ENCODE results near the gene ALG14.
"Not testable (repeated sequence)": the region's sequence is repeated elsewhere in the genome, so short reads cannot be mapped to it uniquely, and the experiment has no call there.

The ALG14 gene

GRCh38 chr1:95005584-95005983, 67.2 kb downstream of the ALG14 start:
- no peak for DNase-seq (ENCODE audit: low spot score)

GRCh38 chr1:95004013-95004412, 68.7 kb downstream of the ALG14 start:
- no peak for DNase-seq (ENCODE audit: low spot score)

- no peak for DNase-seq (ENCODE audit: low spot score)
Observed at GRCh38 chr1:95003433-95003738, 69.4 kb downstream of the ALG14 start.

DNA sequence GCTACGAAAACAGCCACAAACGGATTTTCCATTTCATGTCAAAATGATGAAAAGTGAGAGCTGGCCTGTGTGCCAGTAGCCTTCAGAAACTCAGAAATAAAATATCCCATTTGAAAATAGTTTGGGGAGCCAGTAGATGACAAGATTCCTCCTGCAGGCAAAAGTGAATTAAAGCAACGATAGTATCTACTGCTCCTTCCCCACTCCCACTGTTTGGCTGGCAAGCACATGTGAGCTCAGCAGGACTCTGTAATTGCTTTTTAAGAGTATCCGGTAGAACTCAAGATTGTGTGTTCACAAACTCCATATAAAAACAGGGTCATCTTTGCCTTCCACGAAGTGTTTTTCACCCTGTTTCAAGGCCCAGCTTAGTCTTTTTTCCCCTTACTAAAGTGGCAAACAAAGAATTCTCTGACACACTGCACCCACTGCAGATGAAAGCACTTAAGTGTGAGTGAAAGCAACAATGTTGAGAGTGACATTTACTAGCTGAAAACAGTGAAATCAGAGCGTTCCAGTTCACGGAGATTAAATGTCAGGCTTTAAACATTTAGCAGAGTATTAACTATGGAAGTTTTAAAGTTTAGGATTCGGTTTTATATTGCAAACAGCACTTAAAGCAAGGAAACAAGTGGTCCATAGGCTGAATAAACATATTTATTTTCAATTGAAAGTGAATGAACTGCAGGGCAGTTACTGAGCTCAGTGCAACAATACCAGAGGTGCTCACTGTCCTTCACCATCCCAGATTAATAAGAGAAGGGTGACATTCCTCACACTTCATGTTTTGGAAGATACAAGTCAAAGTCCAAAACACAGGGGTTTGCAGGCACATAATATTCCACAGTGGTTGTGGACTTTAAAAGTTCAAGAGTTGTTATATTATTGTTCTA, 70.0 kb downstream of the ALG14 start:
- no peak for DNase-seq (ENCODE audit: low spot score)

DNA sequence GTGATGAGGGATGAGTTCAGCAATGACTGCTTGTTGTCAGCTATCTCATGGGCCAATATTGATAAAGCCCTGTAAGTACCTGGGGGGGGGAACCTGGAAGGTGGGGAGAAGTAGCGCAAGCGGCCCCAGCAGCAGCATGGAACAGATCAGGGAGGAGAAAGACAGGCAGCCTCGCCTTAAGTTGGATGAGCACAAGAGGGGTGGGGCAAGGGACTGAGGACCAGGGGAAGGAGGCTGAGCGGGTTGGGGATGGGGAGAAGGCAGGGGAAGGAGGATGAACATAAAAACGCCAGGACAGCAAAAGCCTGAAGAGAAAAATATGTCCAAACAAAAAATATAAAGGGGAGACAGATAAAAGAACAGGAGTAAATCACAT, 70.6 kb downstream of the ALG14 start:
- no peak for DNase-seq (ENCODE audit: low spot score)

DNA sequence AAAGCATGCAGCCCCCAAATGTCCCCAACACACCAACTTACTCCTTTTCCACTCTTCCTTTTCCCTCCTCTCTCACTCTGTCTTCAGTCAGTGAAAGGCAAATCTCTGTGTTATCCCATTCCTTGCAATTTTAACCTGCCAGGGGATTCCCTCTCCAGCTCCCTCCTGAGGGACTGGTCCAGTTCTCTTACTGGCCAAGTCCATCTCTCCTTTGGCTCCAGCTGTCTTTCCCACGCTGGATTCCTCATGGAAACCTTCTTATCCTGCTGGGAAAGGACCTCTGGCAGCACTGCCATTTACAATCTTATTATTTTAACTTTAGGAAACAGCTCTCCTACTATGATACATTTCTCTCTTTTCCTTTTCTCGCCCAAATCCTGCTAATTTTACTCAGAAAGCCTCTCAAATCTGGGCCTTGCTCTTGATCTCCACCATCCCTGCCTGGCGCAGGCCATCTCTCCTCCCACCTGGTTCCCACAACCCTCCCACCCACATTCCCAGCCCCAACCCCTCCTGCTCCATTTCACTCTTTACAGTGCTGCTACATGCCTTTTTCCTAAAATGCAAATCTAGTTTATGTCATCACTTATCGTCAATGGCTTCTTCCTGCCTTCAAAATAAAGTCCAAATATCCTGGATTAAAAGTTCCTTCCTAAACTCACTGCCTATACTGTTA, 73.2 kb downstream of the ALG14 start:
- DNase-seq (ENCODE audit: low spot score): no peak

GRCh38 chr1:94998748-94999147, 74.0 kb downstream of the ALG14 start:
- DNase-seq (ENCODE audit: low spot score): no peak

DNA sequence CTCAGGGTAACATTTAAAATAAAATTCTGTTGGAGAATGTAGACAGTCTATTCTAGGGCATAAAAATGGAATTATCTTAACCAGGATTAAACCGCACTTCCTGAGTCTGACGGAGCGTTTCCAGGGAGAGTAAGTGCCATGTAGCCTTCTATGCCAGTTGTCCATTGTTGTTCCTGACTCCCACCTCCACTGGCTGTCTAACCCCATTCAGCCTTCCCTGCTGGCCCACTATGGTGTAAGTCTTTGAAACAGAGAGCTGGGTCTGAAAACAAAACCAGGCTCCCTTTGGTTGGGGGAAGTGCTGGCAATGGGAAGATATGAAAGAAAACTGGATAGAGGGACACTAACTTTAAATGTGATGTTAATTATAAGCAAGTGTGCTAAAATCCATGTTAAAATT, 74.6 kb downstream of the ALG14 start:
- DNase-seq (ENCODE audit: low spot score): no peak

- not testable (repeated sequence) for DNase-seq (ENCODE audit: low spot score)
Observed at GRCh38 chr1:94995536-94995935, 77.2 kb downstream of the ALG14 start.

GRCh38 chr1:94994805-94995204, 77.9 kb downstream of the ALG14 start:
- DNase-seq (ENCODE audit: low spot score): no peak

DNA sequence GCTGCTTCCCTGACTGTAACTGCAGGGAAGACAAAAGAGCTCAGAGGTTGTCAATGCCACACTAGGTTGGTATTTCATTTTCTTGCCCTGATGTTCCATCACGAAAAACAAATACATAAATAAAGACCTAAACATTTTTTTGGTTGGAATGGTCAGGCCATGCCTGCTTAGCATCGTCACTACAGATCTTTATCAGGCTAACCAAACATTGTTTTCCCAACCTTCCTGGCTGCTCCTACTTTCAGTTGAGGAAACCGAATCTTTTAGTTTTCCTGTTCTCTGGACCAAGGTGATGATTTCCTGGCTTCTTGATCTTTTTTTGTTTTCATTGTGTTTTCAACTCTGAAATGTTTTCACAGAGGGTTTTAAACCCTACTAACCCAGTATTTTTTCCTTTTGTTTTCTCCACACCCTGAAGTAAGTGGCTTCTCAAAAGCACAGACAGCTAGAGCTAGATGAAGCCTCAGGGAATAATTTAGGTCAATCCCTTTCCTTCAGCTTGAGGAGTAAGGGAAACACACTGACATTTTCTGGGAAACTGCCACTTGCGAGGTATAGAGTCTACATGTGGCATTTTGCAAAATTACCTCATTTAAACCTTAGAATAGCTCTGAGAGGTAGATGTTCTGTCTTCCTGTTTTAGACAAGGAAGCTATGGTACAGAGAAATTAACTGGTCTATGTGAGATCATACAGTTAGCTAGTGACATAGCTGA, 78.7 kb downstream of the ALG14 start:
- DNase-seq (ENCODE audit: low spot score): no peak

- no peak for DNase-seq (ENCODE audit: low spot score)
Observed at GRCh38 chr1:94992863-94993563, 79.7 kb downstream of the ALG14 start.

DNA sequence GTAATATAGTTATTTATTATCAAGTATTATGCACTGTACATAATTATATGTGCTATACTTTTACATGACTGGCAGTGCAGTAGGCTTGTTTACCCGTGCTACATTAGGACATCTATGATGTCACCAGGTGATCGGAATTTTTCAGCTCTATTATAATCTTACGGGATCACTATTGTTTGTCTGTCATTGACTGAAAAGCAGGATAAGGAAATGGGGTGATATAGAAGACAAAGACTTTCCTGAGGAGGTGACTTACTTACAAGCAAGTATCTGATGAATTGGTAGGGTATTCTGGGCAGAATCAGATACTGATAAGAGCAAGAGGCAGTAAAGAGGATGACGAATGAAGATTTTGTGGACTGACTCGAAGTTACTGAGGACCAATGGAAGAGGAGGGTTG, 80.6 kb downstream of the ALG14 start:
- DNase-seq (ENCODE audit: low spot score): no peak

- DNase-seq (ENCODE audit: low spot score): no peak
Observed at GRCh38 chr1:94989911-94990473, 82.8 kb downstream of the ALG14 start.

GRCh38 chr1:94989398-94989797, 83.4 kb downstream of the ALG14 start:
- no peak for DNase-seq (ENCODE audit: low spot score)

- no peak for DNase-seq (ENCODE audit: low spot score)
Observed at GRCh38 chr1:94988356-94988755, 84.4 kb downstream of the ALG14 start.

DNA sequence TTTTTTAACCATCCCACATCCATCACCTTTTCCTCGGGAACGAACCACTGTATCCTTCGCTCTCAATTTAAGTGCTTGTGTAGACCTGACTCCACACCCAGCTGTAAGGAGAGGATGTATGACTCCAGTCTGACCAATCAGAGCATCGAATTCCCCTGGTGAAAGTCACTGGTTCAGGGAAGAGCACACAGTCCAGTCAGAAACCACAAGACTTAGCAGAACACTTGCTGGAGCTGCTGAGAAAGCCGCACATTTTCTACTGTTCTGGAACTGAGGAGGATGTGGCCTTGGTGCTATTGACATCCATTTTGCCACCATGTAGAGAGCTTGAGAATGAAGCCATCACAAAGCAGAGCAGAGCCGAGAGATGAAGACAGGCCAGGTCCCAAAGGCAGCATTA, 86.0 kb downstream of the ALG14 start:
- DNase-seq (ENCODE audit: low spot score): no peak

- DNase-seq (ENCODE audit: low spot score): no peak
Observed at GRCh38 chr1:94983171-94983739, 89.5 kb downstream of the ALG14 start.

DNA sequence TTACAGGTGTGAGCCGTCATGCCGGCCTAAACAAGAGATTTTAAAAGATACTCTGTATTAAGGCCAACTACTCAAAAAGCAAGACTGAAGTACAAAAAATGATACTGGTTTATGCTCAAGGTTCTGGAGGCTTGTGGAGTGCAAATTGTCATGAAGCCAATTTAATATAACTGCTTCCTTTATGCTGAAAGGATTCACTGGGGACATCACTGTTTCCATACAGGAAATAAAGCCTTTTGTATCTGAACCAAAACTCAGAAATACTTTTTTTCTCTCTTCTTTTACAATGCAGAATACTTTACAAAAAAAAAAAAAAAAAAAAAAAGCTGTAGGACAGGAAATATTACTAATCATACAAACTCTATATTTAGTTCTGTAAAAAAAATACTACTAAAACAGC, 90.4 kb downstream of the ALG14 start:
- DNase-seq (ENCODE audit: low spot score): no peak

DNA sequence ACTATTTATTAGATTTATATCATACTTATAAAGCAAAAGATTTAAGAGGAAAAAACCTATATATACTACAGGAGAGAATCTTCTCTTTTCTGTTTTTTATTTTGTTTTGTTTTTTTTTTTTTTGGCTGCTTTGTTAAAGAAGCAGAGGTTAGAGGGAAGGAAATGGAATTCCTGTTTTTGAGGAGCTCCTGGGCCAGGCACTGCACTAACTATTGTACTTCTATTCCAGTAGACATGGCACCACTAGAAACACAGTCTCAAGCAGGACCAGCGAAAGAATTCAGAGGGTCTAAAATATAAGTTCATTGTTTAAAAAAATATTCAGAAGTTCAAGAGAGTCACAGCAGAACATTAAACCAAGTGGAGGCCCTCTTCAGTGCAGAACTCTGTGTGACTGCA, 91.2 kb downstream of the ALG14 start:
- no peak for DNase-seq (ENCODE audit: low spot score)

- DNase-seq (ENCODE audit: low spot score): no peak
Observed at GRCh38 chr1:94980582-94981574, 91.9 kb downstream of the ALG14 start.
